Osteocyte (in vitro differentiated cells): ENCODE measurements around the gene WNT7B. TPM values are rescaled to one million over a fixed set of nuclear protein-coding genes. Genes with fewer than 3 reads are reported as not detected.

Experiments used
- DNase-seq: peaks from one replicate; pipeline ENCODE4 v3.0.0; 2021; ENCODE audit warnings: mixed read lengths; ENCODE audit not compliant: unreplicated experiment; ENCODE audit errors: extremely low spot score
- H3K27ac Mint-ChIP-seq: one replicate; pipeline ENCODE4 v1.8.0; 2021; ENCODE audit warnings: mild to moderate bottlenecking, mixed read lengths; ENCODE audit not compliant: unreplicated experiment
- H3K27me3 Mint-ChIP-seq: one replicate; pipeline ENCODE4 v1.8.0; 2021; ENCODE audit warnings: mixed read lengths; ENCODE audit not compliant: unreplicated experiment
- H3K36me3 Mint-ChIP-seq: one replicate; pipeline ENCODE4 v1.8.0; 2021; ENCODE audit warnings: mixed read lengths; ENCODE audit not compliant: unreplicated experiment
- H3K4me1 Mint-ChIP-seq: one replicate; pipeline ENCODE4 v1.8.0; 2021; ENCODE audit warnings: mixed read lengths; ENCODE audit not compliant: unreplicated experiment
- H3K4me3 Mint-ChIP-seq: one replicate; pipeline ENCODE4 v1.8.0; 2021; ENCODE audit warnings: mild to moderate bottlenecking, moderate library complexity, mixed read lengths; ENCODE audit not compliant: unreplicated experiment
- H3K9me3 Mint-ChIP-seq: one replicate; pipeline ENCODE4 v1.8.0; 2021; ENCODE audit warnings: mixed read lengths; ENCODE audit not compliant: unreplicated experiment
- CTCF ChIP-seq: fragments of 200-600 bp; sonication (generic); IDR thresholded peaks from 2 replicates; pipeline ENCODE4 v1.5.0; 2021; ENCODE audit warnings: antibody characterized with exemption, mild to moderate bottlenecking, moderate library complexity
- total RNA-seq: library from RNA; stranded (reverse); gene quantifications from 2 replicates; pipeline ENCODE4 v1.2.1, GENCODE V29; 2021

WNT7B gene
- total RNA-seq, 1 donor from 2014 or later, result 2.3 TPM

DNA sequence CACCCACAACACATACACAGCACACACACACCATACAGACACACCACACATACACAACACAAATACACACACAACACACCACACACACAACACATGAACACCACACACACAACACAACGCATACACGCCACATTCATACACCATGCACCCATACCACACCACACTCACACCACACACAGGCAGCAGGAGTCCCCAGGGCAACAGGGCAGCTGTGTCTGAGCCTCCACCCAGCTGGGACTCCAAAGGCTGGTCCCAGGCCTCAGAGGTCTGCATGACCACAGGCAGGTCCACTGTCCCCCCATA, 3.3 kb upstream of the WNT7B start:
- no peak for DNase-seq
- Mint-ChIP-seq H3K36me3 (no peaks in the 10 kb centered on the region), H3K27me3 (peaks cover 8% of the 10 kb centered on the region), H3K9me3 (peaks cover 4% of the 10 kb centered on the region), H3K27ac (no peak overlapping the region), H3K4me1 (peaks cover 10% of the 10 kb centered on the region), H3K4me3 (no peak overlapping the region)
- TF ChIP-seq CTCF, result no peak

- no peaks in the 10 kb centered on the region for H3K9me3 Mint-ChIP-seq
- no peak overlapping the region for H3K27ac Mint-ChIP-seq
- no peak for TF ChIP-seq CTCF
- peak overlapping the region; percentile 59 for H3K4me3 Mint-ChIP-seq
- peaks cover 16% of the 10 kb centered on the region for H3K4me1 Mint-ChIP-seq
- DNase-seq, result no peak
- H3K27me3 Mint-ChIP-seq, result peaks cover 25% of the 10 kb centered on the region
- no peaks in the 10 kb centered on the region for H3K36me3 Mint-ChIP-seq
Observed at GRCh38 chr22:45978275-45978713, 1.3 kb upstream of the WNT7B start.

DNA sequence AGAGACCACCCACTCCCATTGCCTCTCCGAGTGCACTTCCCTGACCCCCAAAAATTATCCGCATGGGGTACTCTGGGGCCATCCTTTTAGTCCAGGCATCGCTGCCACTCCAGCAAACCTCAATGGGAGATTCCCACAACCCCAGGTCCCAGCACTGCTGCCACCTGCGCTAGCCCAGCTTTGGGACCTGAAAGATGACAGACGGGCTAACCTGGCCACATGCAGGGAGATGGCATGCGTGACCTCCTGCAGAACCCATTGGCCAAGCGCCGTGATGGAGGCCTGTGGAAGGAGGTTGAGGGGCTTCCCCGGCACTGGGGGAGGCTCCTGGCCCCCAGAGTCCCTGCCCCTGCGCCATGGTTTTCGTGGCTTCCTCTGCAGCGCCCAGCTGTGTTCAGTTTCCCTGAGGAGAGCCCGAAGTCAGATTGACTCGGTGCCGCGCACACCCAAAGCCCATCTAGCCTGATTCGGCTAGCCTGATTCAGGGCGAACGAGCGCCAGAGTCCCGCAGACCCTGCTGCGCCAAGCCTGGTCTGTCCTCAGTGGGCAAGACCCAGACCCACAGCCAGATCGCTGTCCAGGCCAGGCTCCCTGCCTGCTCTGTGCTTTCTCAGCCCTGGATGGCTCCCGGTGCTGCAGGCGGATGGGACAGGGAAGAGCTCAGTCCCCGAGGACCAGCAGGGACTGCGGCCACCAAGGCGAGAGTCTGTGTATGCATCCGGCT, 751 bp upstream of the WNT7B start:
- no peak for TF ChIP-seq CTCF
- no peaks in the 10 kb centered on the region for H3K36me3 Mint-ChIP-seq
- peaks cover 16% of the 10 kb centered on the region for H3K4me1 Mint-ChIP-seq
- H3K27me3 Mint-ChIP-seq, result peaks cover 31% of the 10 kb centered on the region
- no peaks in the 10 kb centered on the region for H3K9me3 Mint-ChIP-seq
- no peak for DNase-seq
- peak overlapping the region; percentile 59 for H3K4me3 Mint-ChIP-seq
- H3K27ac Mint-ChIP-seq, result no peak overlapping the region

DNA sequence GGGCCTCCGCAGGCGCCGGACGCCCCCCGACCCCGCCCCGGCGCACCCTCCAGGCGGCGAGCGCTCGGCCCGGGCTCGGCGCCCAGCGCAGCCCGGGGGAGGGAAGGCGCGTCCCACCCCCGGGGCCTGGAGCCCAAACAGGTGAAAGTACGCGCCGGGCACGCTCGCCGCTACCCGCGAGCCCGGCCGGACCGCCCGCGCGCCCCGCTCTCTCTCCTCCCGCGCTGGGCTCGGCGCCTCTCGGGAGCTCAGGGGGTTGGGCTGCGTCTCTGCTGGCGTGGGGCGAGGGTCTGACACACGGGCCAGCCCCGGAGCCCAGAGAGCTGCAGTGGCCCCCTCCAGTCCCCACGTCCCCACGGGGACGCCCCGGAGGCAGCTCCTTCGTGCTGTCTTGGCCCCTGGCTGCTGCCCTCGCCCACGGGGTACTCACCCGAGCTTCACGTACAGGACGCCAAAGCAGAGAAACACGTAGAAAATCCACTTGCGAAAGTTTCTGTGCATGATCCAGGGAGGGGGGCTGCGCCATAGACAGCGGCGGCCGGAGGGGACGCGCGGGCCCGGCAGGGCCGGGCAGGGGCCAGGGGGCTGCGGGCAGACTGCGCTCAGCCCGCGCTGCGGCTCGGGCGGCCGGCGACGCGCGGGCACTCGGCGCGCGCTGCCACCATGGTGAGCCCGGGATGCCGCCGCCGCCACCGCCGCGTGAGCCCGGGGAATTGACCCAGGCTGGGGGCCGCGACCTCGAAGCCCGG, 534 bp downstream of the WNT7B start:
- TF ChIP-seq CTCF, result no peak
- H3K4me1 Mint-ChIP-seq, result peaks cover 16% of the 10 kb centered on the region
- H3K27me3 Mint-ChIP-seq, result peaks cover 32% of the 10 kb centered on the region
- H3K27ac Mint-ChIP-seq, result no peak overlapping the region
- peak overlapping the region; percentile 59 for H3K4me3 Mint-ChIP-seq
- DNase-seq, result no peak
- no peaks in the 10 kb centered on the region for H3K36me3 Mint-ChIP-seq
- no peaks in the 10 kb centered on the region for H3K9me3 Mint-ChIP-seq
